Transverse colon (tissue), 4 donors: ENCODE data around the gene TMEM119.

Experiments
- EP300 ChIP-seq: sonication (generic); formaldehyde crosslinking; IDR thresholded peaks from one replicate; pipeline ENCODE4 v1.6.1; 2017; ENCODE audit warnings: antibody characterized with exemption, low read depth
- POLR2A ChIP-seq: fragments of 450-650 bp; IDR thresholded peaks from one replicate; pipeline ENCODE4 v1.6.1; 2016; ENCODE audit warnings: antibody characterized with exemption, mild to moderate bottlenecking, moderate library complexity
- POLR2AphosphoS5 ChIP-seq, 3 donors: sonication (generic); formaldehyde crosslinking; IDR thresholded peaks; one replicate each; pipeline ENCODE4 v1.6.1; 2016; ENCODE audit warnings: antibody characterized with exemption in 3 of 3
- TF ChIP-seq, protein P1 (sequence below), 5 experiments: fragments of 200-600 bp in 3 of 5; fragments of 450-650 bp in 2 of 5; sonication (generic) in 3 of 5; IDR thresholded peaks; 1 replicate in 2 of 5; 2 replicates in 3 of 5; pipeline ENCODE4 v1.5.1; 2016 to 2017; ENCODE audit warnings: antibody characterized with exemption in 5 of 5, inconsistent platforms in 3 of 5, mild to moderate bottlenecking in 2 of 5, moderate library complexity in 1 of 5

DNA sequence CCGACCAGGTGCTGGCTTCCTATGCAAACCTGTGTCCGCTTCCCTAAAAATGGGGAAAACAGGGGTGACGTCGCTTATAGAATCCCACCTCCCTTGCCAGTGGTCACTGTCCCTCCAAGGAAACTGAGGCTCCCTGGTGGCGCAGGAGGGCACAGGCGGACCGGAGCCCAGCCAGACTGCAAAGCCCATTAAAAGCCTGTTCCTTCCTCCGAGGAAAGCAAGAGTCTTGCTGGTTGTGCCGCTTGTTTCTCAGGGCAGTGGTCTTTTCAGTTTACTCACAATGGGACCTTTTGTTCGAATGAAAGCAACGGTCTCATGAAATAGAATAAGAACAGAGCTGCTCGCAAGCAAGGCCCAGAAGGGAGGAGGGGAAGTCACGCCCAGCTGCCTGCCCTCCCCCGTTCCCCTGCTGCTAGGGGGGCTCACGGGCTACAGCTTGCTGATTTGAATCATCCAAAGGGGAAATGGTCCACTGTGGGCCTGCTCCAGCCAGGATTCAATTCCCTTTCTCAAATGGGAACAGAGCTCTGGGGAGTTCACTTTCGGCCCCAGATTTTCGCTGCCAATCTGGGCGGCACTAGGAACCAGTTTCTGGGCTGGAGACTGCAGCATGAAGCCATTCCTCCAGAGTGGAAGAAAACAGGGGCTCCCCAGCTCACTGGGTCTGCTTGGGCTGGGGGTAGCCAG is 40.4 kb upstream of the TMEM119 start:
- TF ChIP-seq, protein P1, sequence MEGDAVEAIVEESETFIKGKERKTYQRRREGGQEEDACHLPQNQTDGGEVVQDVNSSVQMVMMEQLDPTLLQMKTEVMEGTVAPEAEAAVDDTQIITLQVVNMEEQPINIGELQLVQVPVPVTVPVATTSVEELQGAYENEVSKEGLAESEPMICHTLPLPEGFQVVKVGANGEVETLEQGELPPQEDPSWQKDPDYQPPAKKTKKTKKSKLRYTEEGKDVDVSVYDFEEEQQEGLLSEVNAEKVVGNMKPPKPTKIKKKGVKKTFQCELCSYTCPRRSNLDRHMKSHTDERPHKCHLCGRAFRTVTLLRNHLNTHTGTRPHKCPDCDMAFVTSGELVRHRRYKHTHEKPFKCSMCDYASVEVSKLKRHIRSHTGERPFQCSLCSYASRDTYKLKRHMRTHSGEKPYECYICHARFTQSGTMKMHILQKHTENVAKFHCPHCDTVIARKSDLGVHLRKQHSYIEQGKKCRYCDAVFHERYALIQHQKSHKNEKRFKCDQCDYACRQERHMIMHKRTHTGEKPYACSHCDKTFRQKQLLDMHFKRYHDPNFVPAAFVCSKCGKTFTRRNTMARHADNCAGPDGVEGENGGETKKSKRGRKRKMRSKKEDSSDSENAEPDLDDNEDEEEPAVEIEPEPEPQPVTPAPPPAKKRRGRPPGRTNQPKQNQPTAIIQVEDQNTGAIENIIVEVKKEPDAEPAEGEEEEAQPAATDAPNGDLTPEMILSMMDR (IDR thresholded peaks at IDR 0.05): no peak
- TF ChIP-seq POLR2A: no peak
- no peak for TF ChIP-seq EP300
- TF ChIP-seq POLR2AphosphoS5 (IDR thresholded peaks at IDR 0.05): no peak
